Activated T-helper 9 cell treated with anti-CD3 and anti-CD28 coated beads, Interleukin-2, amount 50 U/mL, for 16 hours (primary cell): ENCODE results near the gene CEACAM1.
"Not testable (repeated sequence)": the region's sequence is repeated elsewhere in the genome, so short reads cannot be mapped to it uniquely, and the experiment has no call there.

Experiments used
- DNase-seq: peaks from one replicate; pipeline ENCODE4 v3.0.0-alpha.2; 2020; ENCODE audit warnings: low read depth

CEACAM1 gene

DNA sequence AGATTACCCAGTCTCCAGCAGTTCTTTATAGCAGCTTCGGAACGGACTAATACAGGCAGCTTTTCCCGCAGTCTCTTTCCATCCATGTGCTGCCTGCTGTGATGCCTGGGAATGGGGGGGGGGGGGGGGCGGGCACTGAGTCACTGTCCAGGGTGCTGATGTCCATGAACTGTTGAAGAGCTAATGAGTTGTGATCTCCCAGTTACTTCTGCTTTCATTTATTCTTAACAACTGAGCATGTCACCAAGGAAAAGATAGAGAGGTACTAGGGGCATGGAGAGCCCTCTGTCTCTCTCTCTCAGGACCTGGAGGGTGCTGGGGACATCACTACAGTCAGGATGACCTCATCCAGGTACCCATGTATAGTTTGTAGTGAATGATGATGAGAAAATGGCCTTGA, 20.3 kb upstream of the CEACAM1 start:
- DNase-seq = no peak

DNA sequence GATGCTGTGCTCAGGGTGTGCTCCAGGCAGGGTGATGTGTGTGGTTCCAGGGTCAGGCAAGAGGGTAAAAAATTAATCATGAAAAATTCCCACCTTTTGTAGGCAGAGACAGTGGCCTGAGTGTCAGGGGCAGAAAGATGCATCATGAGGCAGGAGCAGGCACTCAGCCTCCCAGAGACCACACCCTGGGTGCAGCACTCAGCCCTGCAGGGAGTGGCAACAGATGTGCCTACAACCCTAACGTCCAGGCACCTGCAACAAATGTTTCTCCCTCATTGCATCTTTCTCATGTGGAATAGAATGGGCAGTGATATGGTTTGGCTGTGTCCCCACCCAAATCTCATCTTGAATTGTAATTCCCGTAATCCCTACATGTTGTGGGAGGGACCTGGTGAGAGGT, 19.6 kb upstream of the CEACAM1 start:
- DNase-seq = no peak

DNA sequence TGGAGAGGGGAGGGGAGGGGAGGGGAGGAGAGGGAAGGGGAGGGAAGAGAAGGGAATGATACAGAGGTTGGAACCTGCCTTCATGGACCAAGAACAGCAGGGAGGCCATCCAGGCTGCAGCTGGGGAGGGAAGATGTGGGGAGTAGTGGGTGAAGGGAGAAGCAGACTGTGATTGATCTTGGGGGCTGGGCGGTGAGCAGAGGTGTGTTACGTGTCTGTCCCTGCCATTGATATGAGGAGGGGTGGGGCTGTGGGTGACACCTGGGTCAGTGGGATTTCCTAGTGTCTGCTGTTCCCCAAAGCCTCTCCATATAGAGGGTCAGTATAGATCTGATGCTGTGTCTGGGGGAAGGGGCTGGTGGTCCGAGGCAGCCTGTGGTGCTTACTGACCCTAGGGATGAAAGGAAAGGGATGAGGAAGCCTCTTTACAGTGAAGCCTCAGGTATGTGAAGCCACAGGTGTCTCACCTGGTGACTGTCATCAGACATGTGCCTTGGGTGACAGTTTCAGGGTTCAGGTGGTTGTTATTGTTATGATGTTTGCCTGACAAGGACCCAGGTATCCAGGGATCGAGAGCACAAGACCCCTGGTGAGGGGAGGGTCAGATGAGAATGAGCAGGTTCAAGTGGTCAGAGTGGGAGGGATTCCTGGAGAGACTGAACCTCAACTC, 18.7 kb upstream of the CEACAM1 start:
- DNase-seq = no peak

DNA sequence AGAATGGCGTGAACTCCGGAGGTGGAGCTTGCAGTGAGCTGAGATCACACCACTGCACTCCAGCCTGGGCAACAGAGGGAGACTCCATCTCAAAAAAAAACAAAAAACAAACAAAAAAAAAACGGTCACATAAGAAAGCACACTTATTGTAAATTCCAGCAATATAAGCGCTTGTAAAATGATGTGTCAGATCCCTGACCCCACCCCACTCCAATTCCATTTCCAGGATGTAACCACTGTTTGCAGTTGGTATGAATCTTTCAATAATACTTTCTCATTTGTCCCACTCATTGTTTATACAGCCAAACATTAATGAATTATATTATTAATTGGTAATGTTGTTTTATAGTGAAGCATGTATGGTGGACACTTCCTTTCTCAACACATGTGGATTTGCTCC, 15.9 kb upstream of the CEACAM1 start:
- no peak for DNase-seq

DNA sequence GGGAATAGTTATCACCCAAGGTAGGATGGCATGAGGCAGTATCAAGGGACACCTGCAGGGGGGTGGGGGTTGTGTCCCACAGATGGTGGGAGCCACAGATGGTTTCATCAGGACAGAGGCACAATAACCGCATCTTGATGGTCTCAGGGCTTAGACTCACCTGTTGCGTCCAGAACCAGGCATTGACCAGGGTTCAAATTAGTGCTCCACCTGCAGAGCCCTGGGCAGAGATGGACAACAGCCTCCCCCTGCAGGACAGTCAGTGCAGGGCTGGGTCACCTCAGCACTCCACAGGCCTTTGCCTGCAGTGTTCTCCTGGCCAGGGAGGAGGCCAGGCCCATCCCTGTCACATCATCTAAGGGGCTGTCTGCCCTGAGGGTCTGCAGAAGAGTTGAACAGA, 14.5 kb upstream of the CEACAM1 start:
- DNase-seq = no peak

DNA sequence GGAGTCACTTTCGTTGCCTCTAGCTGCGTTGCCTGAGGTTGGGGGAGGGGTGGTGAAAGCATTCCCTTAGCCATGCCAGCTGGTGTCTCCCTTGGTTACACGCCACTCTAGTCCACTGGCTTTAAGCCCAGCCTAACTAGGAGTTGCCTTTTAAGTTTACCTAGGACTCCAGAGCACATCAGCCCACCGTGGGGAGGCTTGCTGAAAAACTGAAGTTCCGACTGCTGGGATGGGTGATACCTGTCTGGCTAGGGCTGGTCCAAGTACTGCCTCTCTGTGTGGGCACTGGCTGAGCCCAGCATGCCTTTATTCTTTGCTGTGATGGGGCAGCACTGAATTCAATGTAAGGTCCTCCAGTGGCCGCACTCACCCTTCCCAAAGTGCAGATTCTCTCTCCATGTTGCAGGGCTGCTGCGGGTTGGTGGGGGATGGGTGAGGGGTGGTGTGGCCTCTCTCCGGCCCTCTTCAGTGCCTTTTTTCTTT, 11.8 kb upstream of the CEACAM1 start:
- no peak for DNase-seq

DNA sequence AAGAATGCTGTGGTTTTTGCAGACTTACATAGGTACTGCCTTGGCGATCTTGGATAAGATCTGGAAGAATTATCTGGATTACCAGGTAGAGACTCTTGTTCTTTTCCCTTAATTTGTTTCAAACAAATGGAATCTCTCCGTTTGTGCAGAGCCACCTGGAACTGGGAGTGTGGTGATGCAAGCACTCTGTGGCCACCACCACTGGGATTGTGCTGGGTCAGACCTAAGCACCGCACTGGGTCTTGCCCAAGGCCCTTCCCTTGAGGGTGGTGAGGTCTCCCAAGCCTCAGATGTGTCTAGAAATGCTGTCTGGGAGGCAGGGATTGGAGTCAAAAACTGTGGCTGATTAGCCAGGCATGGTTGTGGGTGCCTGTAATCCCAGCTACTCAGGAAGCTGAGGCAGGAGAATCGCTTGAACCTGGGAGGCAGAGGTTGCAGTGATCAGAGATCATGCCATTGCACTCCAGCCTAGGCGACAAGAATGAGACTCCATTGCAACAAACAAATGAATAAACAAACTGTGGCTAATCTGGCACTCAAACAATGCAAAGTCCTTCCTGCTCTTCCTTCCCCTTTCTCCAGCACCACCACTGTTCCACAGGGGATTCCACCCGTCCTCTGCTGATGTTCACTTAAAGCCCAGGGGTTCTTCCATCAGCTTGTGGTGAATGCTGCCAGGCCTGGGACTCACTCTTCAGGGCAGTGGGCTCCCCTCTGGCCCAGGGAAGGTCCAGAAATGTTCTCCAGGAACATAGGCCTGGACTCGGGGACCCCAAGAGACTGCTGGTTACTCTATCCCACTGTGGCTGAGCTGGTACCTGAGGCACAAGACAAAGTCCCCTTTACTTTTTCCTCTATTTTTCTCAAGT, 10.8 kb upstream of the CEACAM1 start:
- DNase-seq = no peak

DNA sequence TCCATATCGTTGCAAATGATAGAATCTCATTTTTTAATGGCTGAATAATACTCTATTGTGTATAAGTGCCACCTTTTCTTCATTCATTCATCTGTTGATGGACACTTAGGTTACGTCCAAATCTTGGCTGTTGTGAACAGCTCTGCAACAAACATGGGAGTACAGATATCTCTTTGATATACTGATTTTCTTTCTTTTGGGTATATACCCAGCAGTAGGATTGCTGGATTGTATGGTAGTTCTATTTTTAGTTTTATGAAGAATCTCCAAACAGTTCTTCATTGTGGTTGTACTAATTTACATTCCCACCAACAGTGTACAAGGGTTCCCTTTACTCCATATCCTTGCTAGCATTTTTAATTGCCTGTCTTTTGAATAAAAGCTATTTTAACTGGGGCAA, 7.0 kb upstream of the CEACAM1 start:
- DNase-seq = not testable (repeated sequence)

DNA sequence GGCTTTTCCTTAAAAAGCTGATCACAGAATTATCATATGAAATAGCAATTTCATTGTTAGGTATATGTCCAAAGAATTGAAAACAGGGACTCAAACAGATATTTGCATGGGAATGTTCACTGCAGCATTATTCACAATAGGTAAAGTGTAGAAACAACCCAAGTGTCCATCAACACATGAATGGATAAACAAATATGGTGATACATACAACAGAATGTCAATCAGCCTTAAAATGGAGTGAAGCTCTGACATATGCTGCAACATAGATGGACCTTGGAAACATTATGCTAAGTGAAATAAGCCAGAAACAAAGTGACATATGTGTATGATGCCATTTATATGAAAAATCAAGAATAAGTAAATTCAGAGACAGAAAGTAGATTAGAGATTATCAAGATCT, 6.1 kb upstream of the CEACAM1 start:
- no peak for DNase-seq

DNA sequence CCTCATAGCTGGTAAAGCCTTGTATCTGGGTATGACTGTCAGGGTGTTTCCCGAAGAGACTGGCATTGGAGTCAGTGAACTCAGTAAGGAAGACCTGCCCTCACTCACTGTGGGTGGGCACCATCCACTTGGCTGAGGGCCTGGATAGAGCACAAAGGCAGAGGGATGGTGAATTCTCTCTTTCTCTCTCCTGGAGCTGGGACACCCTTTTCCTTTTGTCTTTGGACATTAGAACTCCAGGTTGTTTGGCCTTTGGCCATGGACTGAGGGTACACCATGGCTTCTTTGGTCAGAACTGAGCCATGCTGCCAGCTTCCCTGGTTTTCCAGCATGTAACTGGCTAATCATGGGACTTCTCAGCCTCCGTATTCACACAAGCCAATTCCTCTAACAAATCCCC, 4.6 kb upstream of the CEACAM1 start:
- DNase-seq = no peak

DNA sequence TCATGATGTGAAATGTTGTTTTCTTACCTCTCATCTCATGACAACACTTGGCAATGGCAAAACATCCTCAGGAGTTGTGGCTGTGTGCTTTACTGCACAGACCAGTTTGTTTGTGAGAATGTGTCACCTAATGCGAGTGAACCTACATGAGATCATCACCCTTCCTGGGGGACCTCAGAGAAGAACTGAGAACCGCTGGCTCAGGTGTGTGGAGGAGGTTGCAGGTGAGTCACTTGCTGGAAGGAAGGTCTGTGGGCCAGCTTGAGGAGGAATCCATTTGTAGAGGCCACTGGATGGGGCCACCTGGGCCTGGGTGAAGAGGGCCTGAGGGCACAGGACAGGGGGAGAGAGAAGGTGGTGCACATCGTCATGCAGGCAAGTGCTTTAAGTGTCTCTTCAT, 3.0 kb upstream of the CEACAM1 start:
- DNase-seq = no peak

DNA sequence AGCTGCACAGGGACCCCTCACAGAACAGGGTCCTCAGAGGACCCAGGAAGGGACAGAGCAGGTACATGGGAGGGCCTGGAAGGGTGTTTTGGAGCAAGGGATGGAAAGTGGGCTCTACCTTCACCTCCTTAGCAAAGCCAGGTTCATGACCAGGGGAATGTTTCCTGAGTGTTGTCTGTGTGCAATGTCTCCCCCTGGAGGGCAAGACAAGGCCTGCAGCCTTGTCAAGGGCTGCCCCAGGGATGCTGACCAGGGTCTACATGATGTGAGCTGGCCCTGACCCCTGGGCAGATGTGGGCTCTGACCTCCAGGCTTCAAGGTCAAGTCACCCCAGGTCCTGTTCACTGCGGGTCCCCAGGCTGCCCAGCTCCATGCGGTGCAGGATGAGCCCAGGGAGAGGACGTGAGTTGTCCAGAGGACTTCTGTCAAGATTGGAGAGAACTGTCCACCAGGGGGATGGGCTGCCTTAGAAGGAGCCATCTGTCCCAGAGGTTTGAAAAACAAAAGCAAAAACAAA, 1.0 kb upstream of the CEACAM1 start:
- peak; percentile 58 for DNase-seq

DNA sequence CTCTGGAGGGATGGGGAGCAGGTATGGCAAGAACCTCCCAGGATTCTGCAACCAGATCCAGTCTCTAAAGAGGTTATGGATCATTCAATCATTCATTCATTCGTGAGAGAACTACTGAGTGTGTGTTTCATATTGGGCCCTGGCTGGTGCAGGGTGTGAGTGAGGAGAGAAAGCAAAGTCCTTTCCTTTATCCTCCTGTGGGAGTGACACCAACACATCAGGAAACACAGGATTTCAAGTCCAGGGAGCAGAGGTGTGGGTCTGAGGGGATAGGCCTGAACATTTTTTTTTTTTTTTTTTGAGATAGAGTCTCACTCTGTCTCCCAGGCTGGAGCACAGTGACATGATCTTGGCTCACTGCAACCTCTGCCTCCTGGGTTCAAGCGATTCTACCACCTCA, 3.3 kb downstream of the CEACAM1 start:
- no peak for DNase-seq

DNA sequence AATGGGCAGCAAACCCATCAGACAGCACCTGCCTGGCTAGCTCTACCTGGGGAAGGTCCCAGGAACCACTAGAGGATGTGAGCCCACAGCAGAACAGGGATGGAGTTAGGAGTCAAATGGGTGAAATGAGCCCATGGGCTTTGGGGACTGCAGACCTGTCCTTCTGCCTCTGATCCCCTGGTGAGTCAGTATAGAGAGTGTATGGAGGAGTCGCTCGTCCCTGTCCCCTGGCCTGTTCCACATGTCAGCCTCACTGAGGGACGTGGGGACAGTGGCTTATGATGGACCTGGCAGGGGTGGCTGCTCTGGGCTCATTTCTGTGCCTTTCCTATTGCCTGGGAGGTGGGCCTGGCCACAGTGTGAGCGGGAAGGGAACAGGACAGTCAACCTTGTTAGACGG, 4.0 kb downstream of the CEACAM1 start:
- DNase-seq = no peak

DNA sequence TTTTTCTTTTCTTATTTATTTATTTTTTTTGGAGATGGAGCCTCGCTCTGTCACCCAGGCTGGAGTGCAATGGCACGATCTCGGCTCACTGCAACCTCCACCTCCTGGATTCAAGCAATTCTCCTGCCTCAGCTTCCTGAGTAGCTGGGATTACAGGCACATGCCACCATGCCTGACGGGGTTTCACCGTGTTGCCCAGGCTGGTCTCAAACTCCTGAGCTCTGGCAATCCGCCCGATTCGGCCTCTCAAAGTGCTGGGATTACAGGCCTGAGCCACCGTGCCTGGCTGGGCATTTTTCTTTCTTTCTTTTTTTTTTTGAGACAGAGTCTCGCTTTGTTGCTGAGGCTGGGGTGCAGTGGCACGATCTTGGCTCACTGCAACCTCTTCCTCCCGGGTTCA, 6.0 kb downstream of the CEACAM1 start:
- DNase-seq = not testable (repeated sequence)

DNA sequence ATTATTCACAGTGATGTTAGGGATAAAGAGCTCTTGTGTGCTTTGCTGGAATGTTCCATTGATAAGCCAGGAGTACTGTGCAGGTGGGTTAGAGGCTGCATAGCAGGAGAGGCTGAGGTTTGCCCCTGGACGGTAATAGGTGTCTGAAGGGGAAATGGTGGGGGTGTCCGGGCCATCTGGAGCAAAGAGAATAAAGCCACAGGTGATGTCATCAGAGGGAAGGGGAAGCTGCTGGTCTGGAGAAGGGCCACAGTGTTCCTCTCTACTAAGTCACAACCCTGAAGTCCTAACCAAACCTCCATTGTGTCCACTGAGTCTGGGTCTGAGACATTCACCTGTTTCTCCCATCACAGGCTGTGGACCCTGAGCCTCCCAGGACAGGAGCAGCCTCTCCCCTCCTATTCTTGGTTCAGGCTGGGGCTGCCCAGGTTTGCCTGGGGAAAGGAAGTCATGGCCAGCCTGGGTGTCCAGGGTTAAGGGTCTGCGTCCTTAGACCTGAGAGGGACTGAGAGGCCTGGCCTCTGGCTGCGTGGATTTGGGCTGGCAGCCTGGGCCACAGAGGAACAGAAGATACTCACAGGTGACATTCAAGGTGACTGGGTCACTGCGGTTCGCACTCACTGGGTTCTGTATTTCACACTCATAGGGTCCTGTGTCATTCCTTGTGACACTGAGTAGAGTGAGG, 6.8 kb downstream of the CEACAM1 start:
- DNase-seq = no peak

DNA sequence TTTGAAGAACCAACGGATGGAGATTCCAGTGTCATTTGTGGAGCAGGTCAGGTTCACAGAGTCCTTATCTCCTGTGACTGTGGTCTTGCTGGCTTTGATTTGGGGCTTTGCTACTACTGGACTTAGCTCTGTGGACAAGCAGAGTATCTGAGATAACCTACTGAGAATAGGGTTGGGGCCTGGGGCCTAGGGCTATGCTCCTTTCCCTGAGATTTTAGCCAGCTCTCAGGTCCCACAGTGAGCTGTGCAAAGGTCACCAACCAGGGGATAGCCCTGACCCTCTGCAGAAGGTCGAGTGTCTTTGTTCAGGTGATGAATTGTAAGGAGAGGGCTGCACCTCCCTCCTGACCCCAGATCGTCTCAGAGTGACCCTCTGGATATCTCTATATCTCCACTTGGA, 9.2 kb downstream of the CEACAM1 start:
- no peak for DNase-seq

DNA sequence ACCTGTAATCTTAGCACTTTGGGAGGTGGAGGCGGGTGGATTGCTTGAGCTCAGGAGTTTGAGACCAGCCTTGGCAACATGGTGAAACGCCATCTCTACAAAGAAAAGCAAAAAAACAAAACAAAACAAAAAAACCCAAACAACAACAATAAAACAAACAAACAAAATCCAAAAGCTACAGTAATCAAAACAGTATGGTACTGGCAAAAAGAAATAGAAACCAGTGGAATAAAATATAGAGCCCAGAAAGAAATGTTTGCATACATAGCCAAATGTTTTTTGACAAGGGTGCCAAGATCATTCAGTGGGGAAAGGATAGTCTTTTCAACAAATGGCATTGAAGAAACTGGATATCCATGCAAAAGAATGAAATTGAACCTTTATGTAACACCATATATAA, 11.5 kb downstream of the CEACAM1 start:
- no peak for DNase-seq

DNA sequence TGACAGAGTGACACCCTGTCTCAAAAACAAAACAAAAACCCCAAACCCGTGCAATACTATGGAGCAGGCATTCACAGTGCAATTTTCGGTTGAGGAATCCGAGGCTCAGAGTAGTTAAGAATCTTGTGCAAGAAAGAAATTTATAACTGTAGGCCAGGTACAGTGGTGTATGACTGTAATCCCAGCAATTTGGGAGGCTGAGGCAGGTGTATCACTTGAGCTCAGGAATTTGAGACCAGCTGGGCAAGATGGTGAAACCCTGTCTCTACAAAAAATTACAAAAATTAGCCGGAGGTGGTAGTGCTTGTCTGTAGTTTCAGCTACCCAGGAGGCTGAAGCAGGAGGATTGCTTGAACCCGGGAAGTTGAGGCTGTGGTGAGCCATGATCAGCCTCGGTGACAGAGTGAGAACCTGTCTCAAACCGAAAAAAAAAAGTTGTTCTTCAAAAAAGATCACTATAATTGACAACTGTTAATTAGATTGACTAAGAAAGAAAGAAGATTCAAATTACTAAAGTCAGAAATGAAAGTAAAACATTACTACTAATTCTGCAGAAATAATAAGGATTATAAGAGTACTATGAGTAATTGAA, 12.9 kb downstream of the CEACAM1 start:
- DNase-seq = no peak

DNA sequence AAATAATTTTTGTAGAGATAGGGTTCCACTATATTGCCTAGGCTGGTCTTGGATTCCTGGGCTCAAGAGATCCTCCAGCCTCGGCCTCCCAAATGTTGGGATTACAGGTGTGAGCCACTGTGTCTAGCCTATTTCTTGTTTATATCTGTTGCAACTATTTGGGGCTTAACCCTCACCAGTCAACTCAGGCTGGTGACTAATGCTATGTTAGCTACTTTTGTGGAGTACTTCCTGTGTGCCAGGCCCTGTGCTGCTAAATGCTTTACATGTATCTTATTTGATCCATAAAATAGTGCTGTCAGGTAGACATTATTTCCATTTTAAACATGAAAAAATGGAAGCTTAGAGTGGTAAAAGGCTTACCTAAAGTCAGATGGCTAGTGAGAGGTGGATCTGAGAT, 13.8 kb downstream of the CEACAM1 start:
- no peak for DNase-seq

DNA sequence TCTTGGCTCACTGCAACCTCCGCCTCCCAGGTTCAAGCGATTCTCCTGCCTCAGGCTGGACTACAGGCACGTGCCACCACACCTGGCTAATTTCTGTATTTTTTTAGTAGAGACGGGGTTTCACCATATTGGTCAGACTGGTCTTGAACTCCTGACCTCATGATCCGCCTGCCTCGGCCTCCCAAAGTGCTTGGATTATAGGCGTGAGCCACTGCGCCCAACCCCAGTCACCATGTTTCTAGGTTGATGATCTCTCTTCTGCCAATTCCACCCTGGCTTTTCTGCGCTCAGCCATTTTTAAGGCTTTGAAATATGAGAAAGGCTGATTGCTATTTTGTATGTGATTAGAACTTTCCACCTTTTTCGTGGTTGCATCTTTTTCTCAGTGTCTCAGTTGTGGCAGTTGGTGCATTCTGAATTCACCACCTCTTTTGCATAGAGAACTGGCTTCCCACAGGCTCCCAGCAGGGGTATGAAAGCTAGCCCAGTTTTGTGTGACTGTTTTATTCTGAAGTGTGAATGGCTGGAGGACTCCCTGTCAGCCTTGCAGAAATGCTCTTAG, 15.5 kb downstream of the CEACAM1 start:
- no peak for DNase-seq

DNA sequence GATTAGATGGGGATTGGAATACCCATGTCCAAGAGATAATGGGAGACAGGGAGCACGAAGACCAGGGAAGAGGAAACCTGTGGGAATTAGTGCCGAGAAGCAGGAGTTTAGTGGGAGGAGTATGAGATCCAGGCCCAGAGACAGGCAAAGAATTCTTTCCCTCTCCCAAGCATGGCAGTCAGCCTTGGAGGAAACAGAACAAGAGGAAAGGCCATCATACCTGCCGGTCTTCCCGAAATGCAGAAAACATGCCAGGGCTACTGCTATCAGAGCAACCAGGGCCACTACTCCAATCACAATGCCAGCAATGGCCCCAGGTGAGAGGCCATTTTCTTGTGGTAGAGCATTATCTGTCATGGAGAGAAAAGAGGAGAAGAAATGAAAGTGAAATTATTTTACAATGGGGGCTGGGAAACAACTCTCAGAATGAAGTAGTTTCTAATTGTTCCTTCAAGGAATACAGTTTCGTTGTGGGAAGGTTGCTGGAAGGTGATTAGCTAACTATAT, 16.1 kb downstream of the CEACAM1 start:
- no peak for DNase-seq
